HG03139 (cell line): Measurements from ENCODE around the gene CFAP410.

Source experiments
- ATAC-seq: cut with Tn5 transposase; IDR thresholded peaks from one replicate; pipeline ENCODE4 v1.9.1; 2021; ENCODE audit not compliant: unreplicated experiment

The CFAP410 gene

GRCh38 chr21:44331650-44332307 lies 7.4 kb downstream of the CFAP410 start:
- no peak for ATAC-seq

- ATAC-seq = no peak
These were observed 8.0 kb downstream of the CFAP410 start for GRCh38 chr21:44331209-44331608.

- ATAC-seq = no peak
These were observed 8.5 kb downstream of the CFAP410 start for GRCh38 chr21:44330698-44331097.

DNA sequence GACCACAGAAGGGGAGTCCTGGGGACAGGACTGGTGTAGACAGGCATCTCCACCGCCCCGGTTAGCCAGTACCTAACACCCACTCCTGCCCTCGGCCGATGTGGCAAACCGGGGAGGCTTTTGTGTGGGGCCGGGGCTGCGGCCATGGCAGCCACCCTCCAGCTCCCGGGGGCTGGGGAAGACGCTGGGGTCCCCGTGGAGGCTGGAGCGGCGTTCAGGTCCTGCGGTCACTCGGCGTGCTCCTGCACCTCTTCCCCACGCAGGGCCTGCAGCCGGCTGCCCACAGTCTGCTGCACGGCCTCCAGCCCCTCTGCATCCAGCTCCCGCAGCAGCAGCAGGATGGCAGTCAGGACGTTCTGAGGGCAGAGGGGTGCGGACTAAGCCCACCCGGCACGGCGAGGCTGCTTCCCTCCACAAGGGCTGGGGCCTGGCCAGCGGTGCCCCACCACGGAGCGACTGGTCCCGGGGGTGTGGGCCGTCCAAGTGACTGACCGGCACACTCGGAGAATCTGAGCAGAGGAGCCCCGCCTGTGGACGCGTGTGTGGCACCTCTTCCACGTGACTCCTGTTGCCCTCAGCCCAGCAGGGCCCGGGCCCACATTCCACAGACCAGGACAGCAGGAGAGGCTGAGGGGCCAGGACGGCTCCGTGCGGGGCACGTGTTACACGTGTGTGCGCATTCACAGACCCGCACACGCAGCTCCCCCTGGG lies 9.1 kb downstream of the CFAP410 start:
- ATAC-seq = no peak

DNA sequence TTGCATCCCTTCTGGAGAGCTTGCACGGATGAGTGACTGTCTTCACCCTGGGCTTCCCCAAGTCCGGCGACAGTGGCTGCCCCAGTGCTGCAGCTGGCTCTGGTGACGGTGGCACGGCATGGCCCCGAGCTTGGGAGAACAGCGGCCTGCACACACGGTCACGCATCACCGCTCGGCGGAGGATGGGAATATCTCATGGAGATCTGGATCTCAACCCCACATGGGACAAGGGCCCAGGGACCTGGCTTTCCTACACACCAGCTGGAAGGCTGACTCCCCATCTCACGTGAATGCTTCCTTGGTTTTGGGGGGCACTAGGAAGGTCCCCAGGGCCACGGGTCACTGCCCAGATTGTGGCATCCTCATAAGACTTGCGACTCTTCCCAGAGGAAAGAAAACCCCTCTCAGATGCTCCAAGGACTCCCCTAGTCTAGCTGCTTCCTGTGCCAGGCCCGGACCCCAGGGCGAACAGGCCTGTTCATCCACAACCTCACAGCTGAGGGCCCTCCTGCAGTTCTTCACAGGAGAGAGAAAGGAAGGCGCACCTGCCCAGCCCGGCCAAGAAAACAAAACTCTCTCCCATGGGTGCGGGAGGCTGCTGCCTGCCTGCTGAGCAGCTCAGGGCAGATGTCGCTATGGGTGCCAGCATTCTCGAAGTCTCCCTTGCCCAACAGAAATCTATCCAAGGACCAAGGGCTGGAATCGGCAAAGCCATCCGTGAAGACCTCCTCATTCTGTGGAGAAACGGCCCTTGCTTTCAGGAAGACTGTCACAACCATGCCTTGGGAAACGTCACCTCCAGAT lies 9.9 kb downstream of the CFAP410 start:
- no peak for ATAC-seq

GRCh38 chr21:44328242-44328895 lies 10.8 kb downstream of the CFAP410 start:
- ATAC-seq = no peak

GRCh38 chr21:44327603-44327974 lies 11.6 kb downstream of the CFAP410 start:
- ATAC-seq = no peak

- ATAC-seq = no peak
These were observed 12.2 kb downstream of the CFAP410 start for GRCh38 chr21:44326716-44327602.

GRCh38 chr21:44326272-44326647 lies 12.9 kb downstream of the CFAP410 start:
- no peak for ATAC-seq

GRCh38 chr21:44325386-44326271 lies 13.6 kb downstream of the CFAP410 start:
- ATAC-seq = no peak

DNA sequence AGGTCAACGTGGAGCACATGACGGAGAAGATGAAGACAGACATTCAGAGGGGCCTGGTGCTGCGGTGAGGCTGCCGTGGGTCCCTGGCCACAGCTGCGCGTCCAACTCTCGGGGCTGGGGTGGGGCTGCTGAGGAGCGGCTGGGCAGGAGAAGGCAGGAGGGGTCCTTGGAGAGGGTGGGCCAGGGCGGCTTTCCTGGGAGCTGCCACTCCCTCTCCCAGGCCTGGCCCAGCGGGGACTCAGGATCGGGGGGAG lies 14.4 kb downstream of the CFAP410 start:
- ATAC-seq = no peak

- no peak for ATAC-seq
These were observed 14.9 kb downstream of the CFAP410 start for GRCh38 chr21:44324106-44324853.

DNA sequence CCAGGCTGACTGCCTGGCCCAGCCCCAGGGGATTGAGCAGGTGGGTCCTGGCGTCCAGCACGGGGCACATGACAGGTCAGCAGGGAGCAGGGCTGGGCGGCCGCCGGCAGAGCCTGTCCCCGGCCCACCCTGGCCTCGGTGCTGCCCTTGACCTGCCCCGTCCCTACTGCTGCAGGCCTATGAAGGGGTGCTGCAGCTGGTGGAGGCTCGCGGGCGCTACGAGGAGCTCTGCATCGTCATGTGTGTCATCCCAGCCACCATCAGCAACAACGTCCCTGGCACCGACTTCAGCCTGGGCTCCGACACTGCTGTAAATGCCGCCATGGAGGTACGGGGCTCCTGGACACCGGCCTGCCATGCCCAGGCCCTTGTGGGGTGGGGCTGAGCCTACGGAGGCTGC lies 15.6 kb downstream of the CFAP410 start:
- no peak for ATAC-seq

DNA sequence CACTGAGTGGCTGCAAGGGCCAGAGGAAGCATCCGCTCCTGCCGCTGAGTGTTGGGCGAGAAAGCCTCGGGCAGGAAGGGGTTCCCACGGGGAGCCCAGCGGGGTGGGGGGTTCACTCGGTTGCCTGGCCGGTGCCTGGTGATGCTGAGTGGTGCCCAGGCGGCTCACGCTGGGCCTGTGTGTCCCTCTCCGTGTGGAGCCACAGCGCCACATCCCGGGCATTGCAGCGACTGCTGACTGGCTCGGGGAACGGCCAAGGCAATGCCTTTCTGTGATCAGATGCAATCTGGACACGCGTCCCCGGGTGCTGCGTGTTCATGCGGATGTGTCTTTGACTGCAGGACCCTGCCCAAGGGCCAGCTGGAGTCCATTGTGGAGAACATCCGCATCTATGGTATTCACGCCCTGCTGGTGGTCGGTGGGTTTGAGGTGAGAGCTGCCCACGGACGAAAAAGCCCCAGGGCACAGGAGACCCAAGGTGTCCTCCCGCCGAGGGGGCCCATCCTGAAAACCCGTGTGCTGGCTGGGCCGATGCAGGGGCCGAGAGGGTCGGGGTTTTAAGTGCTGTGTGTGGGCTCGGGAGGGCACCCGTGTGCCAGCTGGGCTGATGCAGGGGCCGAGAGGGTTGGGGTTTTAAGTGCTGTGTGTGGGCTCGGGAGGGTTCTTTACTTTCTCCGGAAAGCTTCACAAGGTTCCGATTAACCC lies 16.4 kb downstream of the CFAP410 start:
- ATAC-seq = no peak

DNA sequence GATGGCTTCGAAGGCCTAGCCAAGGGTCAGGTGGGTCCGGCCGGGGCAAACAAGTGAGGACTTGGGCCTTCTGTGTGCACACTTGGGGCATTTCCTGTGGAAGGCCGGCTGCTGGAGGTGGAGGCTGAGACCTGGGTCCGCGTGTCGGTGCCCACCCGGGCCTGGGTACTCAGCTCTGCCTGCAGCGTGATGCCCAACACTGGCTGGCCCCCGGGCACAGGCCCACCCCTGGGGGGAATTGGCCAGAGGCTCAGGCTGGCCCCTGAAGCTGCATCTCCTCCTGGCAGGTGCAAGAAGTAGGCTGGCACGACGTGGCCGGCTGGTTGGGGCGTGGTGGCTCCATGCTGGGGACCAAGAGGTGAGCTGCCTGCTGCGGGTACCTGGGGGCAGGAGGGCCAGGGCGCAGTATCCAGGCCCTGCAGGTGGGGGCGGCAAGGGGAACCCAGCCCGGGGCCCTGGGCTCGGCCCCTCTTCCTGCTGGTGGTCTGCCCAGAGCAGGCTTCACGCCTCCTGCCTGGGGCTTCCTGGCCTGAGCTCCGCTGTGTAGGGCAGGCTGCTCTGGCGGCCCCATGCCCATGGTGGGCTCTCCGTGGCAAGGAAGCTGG lies 17.2 kb downstream of the CFAP410 start:
- ATAC-seq = no peak

DNA sequence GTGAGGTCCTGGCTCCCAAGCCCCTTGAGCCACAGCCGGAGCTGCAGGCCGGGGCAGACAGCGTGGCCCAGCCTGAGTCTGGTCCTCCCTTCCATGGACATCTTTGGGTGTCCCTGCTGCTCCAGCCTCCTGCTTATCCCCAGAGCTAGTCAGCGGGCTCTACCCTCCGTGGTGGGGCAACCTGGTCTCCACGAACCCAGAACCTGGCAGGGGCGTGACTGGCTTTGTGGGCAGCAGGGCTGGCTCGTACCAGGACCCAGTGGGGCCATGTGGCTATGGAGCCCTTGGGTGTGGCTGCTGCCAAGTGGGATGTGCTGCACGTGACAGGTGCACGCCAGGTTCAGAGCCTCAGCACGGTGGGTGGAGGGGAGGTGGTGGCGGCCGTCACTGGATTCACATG lies 18.3 kb downstream of the CFAP410 start:
- ATAC-seq = no peak

DNA sequence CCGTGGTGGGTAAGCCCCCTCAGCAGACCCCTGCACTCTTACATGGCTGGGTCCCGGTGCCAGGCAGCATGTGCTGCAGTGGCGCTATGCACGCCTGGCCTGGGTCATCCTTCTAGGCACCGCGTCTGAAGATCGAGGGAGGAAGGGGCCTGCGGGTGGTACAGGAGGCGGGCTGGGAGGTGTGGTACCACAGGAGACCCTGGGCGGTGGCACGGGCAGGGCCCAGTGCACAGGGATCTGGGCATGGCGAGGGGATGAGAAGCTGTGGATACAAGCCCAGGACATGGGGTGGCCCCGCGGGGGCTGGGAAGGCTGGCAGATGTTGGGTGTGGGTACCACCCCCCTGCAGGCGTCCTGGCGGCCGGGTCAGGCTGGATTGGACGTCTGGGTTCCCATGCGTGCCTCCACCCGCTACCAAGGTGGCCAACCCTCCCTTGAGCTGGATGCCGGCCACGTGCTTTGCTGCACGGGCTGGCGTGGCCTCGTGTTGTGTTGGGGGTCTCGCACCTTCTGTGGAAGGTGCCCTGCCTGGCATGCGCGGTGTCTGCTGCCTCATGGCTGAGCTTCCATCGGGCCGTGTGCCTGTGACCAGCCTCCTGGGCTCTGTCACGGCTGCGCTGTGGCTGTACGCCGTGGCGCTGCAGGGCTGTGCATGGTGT lies 19.7 kb downstream of the CFAP410 start:
- ATAC-seq = no peak
